ENCODE results near the gene ZNF717.

The ZNF717 gene

GRCh38 chr3:75768303-75769017 is 16.9 kb downstream of the ZNF717 start:
- DNase-seq (ENCODE audit: low read depth) = no peak
- no peak for TF ChIP-seq CTCF (IDR thresholded peaks at IDR 0.05; ENCODE audit: low read depth, low read length, missing control alignments)
- in situ Hi-C loops (cut with HindIII; ENCODE audit: low sequenced_read_pairs) = no loop called here
- no peak overlapping the region for H3K4me3 ChIP-seq (ENCODE audit: low read depth, low read length)

- no peak overlapping the region for H3K4me3 ChIP-seq (ENCODE audit: low read depth, low read length)
- no peak for TF ChIP-seq CTCF (IDR thresholded peaks at IDR 0.05; ENCODE audit: low read depth, low read length, missing control alignments)
- no peak for DNase-seq (ENCODE audit: low read depth)
- in situ Hi-C loops (cut with HindIII; ENCODE audit: low sequenced_read_pairs) = no loop called here
Observed at GRCh38 chr3:75737831-75738493, 47.4 kb downstream of the ZNF717 start.

- DNase-seq (ENCODE audit: low read depth) = no peak
- in situ Hi-C loops (cut with HindIII; ENCODE audit: low sequenced_read_pairs) = no loop called here
- TF ChIP-seq CTCF (IDR thresholded peaks at IDR 0.05; ENCODE audit: low read depth, low read length, missing control alignments) = no peak
- H3K4me3 ChIP-seq (ENCODE audit: low read depth, low read length) = no peak overlapping the region
Observed at GRCh38 chr3:75727985-75728384, 57.4 kb downstream of the ZNF717 start.

GRCh38 chr3:75692061-75692460 is 93.3 kb downstream of the ZNF717 start:
- TF ChIP-seq CTCF (IDR thresholded peaks at IDR 0.05; ENCODE audit: low read depth, low read length, missing control alignments) = no peak
- in situ Hi-C loops (cut with HindIII; ENCODE audit: low sequenced_read_pairs) = no loop called here
- no peak for DNase-seq (ENCODE audit: low read depth)
- H3K4me3 ChIP-seq (ENCODE audit: low read depth, low read length) = no peak overlapping the region

- in situ Hi-C loops (cut with HindIII; ENCODE audit: low sequenced_read_pairs) = no loop called here
Observed at GRCh38 chr3:75687323-75687722, 98.0 kb downstream of the ZNF717 start.

More at GRCh38 chr3:75687323-75687722, 98.0 kb downstream of the ZNF717 start:
- no peak for DNase-seq (ENCODE audit: low read depth)
- H3K4me3 ChIP-seq (ENCODE audit: low read depth, low read length) = no peak overlapping the region
- no peak for TF ChIP-seq CTCF (IDR thresholded peaks at IDR 0.05; ENCODE audit: low read depth, low read length, missing control alignments)
